Calu3 (cell line): Measurements from ENCODE around the gene WDTC1. TPM values are rescaled to one million over a fixed set of nuclear protein-coding genes. Genes with fewer than 3 reads are reported as not detected.

ENCODE experiments used
- BruUV-seq: library from RNA; stranded (reverse); fragments of 400-500 nt; replicated peaks from 2 replicates; lab custom pipeline; 2021; lab: Mats Ljungman, UMichigan
- CTCF ChIA-PET: fragments of 300-600 bp; sonication (Branson Sonifier 250); formaldehyde crosslinking; loops from one replicate; lab custom pipeline; 2022; ENCODE audit warnings: antibody characterized with exemption; lab: Charles Lee
- DNase-seq: peaks from one replicate; pipeline ENCODE4 v3.0.0; 2022
- H3K27ac Mint-ChIP-seq: one replicate; pipeline ENCODE4 v1.8.0; 2022; ENCODE audit warnings: mixed read lengths; ENCODE audit not compliant: unreplicated experiment
- H3K27me3 Mint-ChIP-seq: one replicate; pipeline ENCODE4 v1.8.0; 2022; ENCODE audit warnings: mixed read lengths; ENCODE audit not compliant: unreplicated experiment
- H3K36me3 Mint-ChIP-seq: one replicate; pipeline ENCODE4 v1.8.0; 2022; ENCODE audit warnings: mild to moderate bottlenecking, moderate library complexity, mixed read lengths; ENCODE audit not compliant: insufficient read depth, unreplicated experiment
- H3K4me1 Mint-ChIP-seq: one replicate; pipeline ENCODE4 v1.8.0; 2022; ENCODE audit warnings: mild to moderate bottlenecking, low read depth, mixed read lengths; ENCODE audit not compliant: unreplicated experiment
- H3K4me3 Mint-ChIP-seq: one replicate; pipeline ENCODE4 v1.8.0; 2022; ENCODE audit warnings: mild to moderate bottlenecking, low read depth, moderate library complexity, mixed read lengths; ENCODE audit not compliant: unreplicated experiment
- H3K9me3 Mint-ChIP-seq: one replicate; pipeline ENCODE4 v1.8.0; 2022; ENCODE audit warnings: low read depth, mixed read lengths; ENCODE audit not compliant: unreplicated experiment
- CTCF ChIP-seq: fragments of 200-600 bp; IDR thresholded peaks from one replicate; pipeline ENCODE4 v1.8.0; 2022; ENCODE audit warnings: antibody characterized with exemption; ENCODE audit not compliant: unreplicated experiment
- intact Hi-C: fragments of 100-400 bp; cut with micrococcal nuclease; formaldehyde crosslinking; loops from one replicate; pipeline ENCODE4 v1.10.0; 2022; ENCODE audit not compliant: unreplicated experiment
- total RNA-seq: library from RNA; stranded (reverse); gene quantifications from 2 replicates; pipeline ENCODE4 v1.2.3, GENCODE V29; 2022

Gene WDTC1
- total RNA-seq, 1 experiment from 2014 or later: 10.8 TPM

- H3K27ac Mint-ChIP-seq: no peak overlapping the region
- intact Hi-C loops: no loop called here
- CTCF ChIA-PET: no interaction called here
- no peak for TF ChIP-seq CTCF
- no peak for DNase-seq
- peaks cover 4% of the 10 kb centered on the region for H3K36me3 Mint-ChIP-seq
- H3K4me3 Mint-ChIP-seq: no peak overlapping the region
- H3K4me1 Mint-ChIP-seq: no peaks in the 10 kb centered on the region
- H3K27me3 Mint-ChIP-seq: no peaks in the 10 kb centered on the region
- no peaks in the 10 kb centered on the region for H3K9me3 Mint-ChIP-seq
- no TSS peak for BruUV-seq
Measured at GRCh38 chr1:27293915-27294314, 59.5 kb downstream of the WDTC1 start.

- no peaks in the 10 kb centered on the region for H3K9me3 Mint-ChIP-seq
- DNase-seq: peak; percentile 65
- intact Hi-C loops: loop anchor here (5.0 kb wide), 1 partner anchor 90 kb away; no protein-coding TSS in a partner anchor
- CTCF ChIA-PET: interaction anchor here (0.5 to 1.5 kb wide), 13 partner anchors 26 to 354 kb away, joined by 3 to 10 read pairs (median 3); partner anchors contain the start of gene MAP3K6
- peak; percentile 24 for TF ChIP-seq CTCF
- H3K27me3 Mint-ChIP-seq: no peaks in the 10 kb centered on the region
- no TSS peak for BruUV-seq
- peaks cover 4% of the 10 kb centered on the region for H3K36me3 Mint-ChIP-seq
- H3K4me3 Mint-ChIP-seq: no peak overlapping the region
- no peak overlapping the region for H3K27ac Mint-ChIP-seq
- no peaks in the 10 kb centered on the region for H3K4me1 Mint-ChIP-seq
Measured at GRCh38 chr1:27296773-27297291, 62.4 kb downstream of the WDTC1 start.

- no peak for DNase-seq
- Mint-ChIP-seq H3K27me3 (no peaks in the 10 kb centered on the region), H3K4me1 (no peaks in the 10 kb centered on the region), H3K27ac (no peak overlapping the region), H3K4me3 (no peak overlapping the region), H3K36me3 (no peaks in the 10 kb centered on the region), H3K9me3 (no peaks in the 10 kb centered on the region)
- intact Hi-C loops: loop anchor here (5.0 kb wide), 1 partner anchor 89 kb away; no protein-coding TSS in a partner anchor
- no peak for TF ChIP-seq CTCF
- BruUV-seq: no TSS peak
- CTCF ChIA-PET: interaction anchor here (0.6 to 1.5 kb wide), 2 partner anchors 253 to 323 kb away, joined by 3 read pairs; no protein-coding TSS in a partner anchor
Measured at GRCh38 chr1:27297903-27298302, 63.5 kb downstream of the WDTC1 start.

GRCh38 chr1:27298632-27299384, 64.4 kb downstream of the WDTC1 start:
- Mint-ChIP-seq H3K27ac (no peak overlapping the region), H3K4me3 (no peak overlapping the region), H3K36me3 (no peaks in the 10 kb centered on the region), H3K9me3 (no peaks in the 10 kb centered on the region), H3K4me1 (no peaks in the 10 kb centered on the region), H3K27me3 (no peaks in the 10 kb centered on the region)
- BruUV-seq: no TSS peak
- DNase-seq: no peak
- CTCF ChIA-PET: interaction anchor here (0.6 kb wide), 1 partner anchor 227 kb away, joined by 3 read pairs; no protein-coding TSS in a partner anchor
- intact Hi-C loops: loop anchor here (5.0 kb wide), 1 partner anchor 88 kb away; no protein-coding TSS in a partner anchor
- no peak for TF ChIP-seq CTCF
